ENCODE measurements around the gene GRWD1. TPM values are rescaled to one million over a fixed set of nuclear protein-coding genes. Genes with fewer than 3 reads are reported as not detected.

Gene GRWD1
- total and polyA plus RNA-seq, 2 of the 13 experiments (the other 11 are each of a cell fraction or from before 2014, with no cell fraction given): 10.8 to 46.6 TPM

GRCh38 chr19:48450863-48451262 lies 5.1 kb downstream of the GRWD1 start:
- H3K4me3 ChIP-seq (replicated peaks in 1 of 3; ENCODE audit: insufficient read depth in 1 of 3, low read depth in 2 of 3, low read length in 3 of 3): no peak overlapping the region
- H4K20me1 ChIP-seq (ENCODE audit: insufficient read depth, low read length): no peaks in the 10 kb centered on the region
- H3K9ac ChIP-seq (ENCODE audit: insufficient read depth, low read depth, low read length): no peak overlapping the region
- BruUV-seq (replicated peaks): no TSS peak
- ATAC-seq (no peak), FAIRE-seq (no peak), DNase-seq (ENCODE audit: low spot score) (no peak)
- H3K4me1 ChIP-seq (ENCODE audit: insufficient read depth, low read length): peaks cover 22% of the 10 kb centered on the region
- WGBS (ENCODE audit: low lambda C conversion rate): 100% methylated on average over 2 of the region's 15 CpGs
- H3K9me3 ChIP-seq (ENCODE audit: low read length): no peaks in the 10 kb centered on the region
- H3K36me3 ChIP-seq (replicated peaks in 1 of 2; ENCODE audit: control insufficient read depth in 1 of 2, insufficient read depth in 2 of 2, low read length in 2 of 2): peaks cover 27 to 72% of the 10 kb centered on the region in 2 experiments
- in situ Hi-C loops (cut with HindIII; ENCODE audit: extremely low pct_ligation_motif_present, low pct_unique_long_range_greater_than_20kb): no loop called here
- intact Hi-C loops (cut with micrococcal nuclease; ENCODE audit: unreplicated experiment): no loop called here
- H3K79me2 ChIP-seq (ENCODE audit: insufficient read depth, low read length): peaks cover 17% of the 10 kb centered on the region
- POLR2A ChIA-PET: no interaction called here
- H2AFZ ChIP-seq (ENCODE audit: low read length): no peak overlapping the region
- H3K27me3 ChIP-seq (ENCODE audit: control insufficient read depth in 1 of 2, insufficient read depth in 2 of 2, low read length in 2 of 2): no peaks in the 10 kb centered on the region; a peak in 1 of 5 replicates
- CTCF ChIA-PET (ENCODE audit: low intra/inter-chr PET ratio, low total read pairs): no interaction called here
- no peak overlapping the region for H3K27ac ChIP-seq (ENCODE audit: extremely low read length, insufficient read depth, low read length)
- H3K4me2 ChIP-seq (ENCODE audit: low read depth, low read length): no peak overlapping the region
- TF ChIP-seq ZZZ3 (CRISPR knock-in tag; IDR thresholded peaks at IDR 0.05; ENCODE audit: borderline replicate concordance): no peak
- TF ChIP-seq MTERF4 (CRISPR knock-in tag; IDR thresholded peaks at IDR 0.05): no peak
- no peak for TF ChIP-seq HMGXB4 (CRISPR knock-in tag; IDR thresholded peaks at IDR 0.05; ENCODE audit: borderline replicate concordance in 1 of 2, low read depth in 1 of 2)
- TF ChIP-seq ZC3H13 (CRISPR knock-in tag; IDR thresholded peaks at IDR 0.05): no peak

- in situ Hi-C loops (cut with HindIII; ENCODE audit: extremely low pct_ligation_motif_present, low pct_unique_long_range_greater_than_20kb) (no loop called here), intact Hi-C loops (cut with micrococcal nuclease; ENCODE audit: unreplicated experiment) (no loop called here)
- ATAC-seq (no peak), FAIRE-seq (no peak), DNase-seq (ENCODE audit: low spot score) (no peak)
- ChIA-PET CTCF (ENCODE audit: low intra/inter-chr PET ratio, low total read pairs) (no interaction called here), POLR2A (no interaction called here)
- no peaks in the 10 kb centered on the region; a peak in 1 of 5 replicates for H3K27me3 ChIP-seq (ENCODE audit: control insufficient read depth in 1 of 2, insufficient read depth in 2 of 2, low read length in 2 of 2)
- no peaks in the 10 kb centered on the region for H4K20me1 ChIP-seq (ENCODE audit: insufficient read depth, low read length)
- no peak overlapping the region for H3K4me3 ChIP-seq (replicated peaks in 1 of 3; ENCODE audit: insufficient read depth in 1 of 3, low read depth in 2 of 3, low read length in 3 of 3)
- peaks cover 10% of the 10 kb centered on the region for H3K79me2 ChIP-seq (ENCODE audit: insufficient read depth, low read length)
- H3K27ac ChIP-seq (ENCODE audit: extremely low read length, insufficient read depth, low read length): no peak overlapping the region
- no peaks in the 10 kb centered on the region for H3K9me3 ChIP-seq (ENCODE audit: low read length)
- 95% methylated on average over 10 of the region's 12 CpGs for WGBS (ENCODE audit: low lambda C conversion rate)
- BruUV-seq (replicated peaks): no TSS peak
- H3K4me1 ChIP-seq (ENCODE audit: insufficient read depth, low read length): peaks cover 19% of the 10 kb centered on the region
- H2AFZ ChIP-seq (ENCODE audit: low read length): no peak overlapping the region
- no peak overlapping the region for H3K4me2 ChIP-seq (ENCODE audit: low read depth, low read length)
- no peak overlapping the region for H3K9ac ChIP-seq (ENCODE audit: insufficient read depth, low read depth, low read length)
- no peak for TF ChIP-seq ZNF3 (CRISPR knock-in tag; IDR thresholded peaks at IDR 0.05)
- peak; percentile 66 for TF ChIP-seq ATF7 (IDR thresholded peaks at IDR 0.05)
- TF ChIP-seq ATF7 (CRISPR knock-in tag; IDR thresholded peaks at IDR 0.05): no peak
- H3K36me3 ChIP-seq (replicated peaks in 1 of 2; ENCODE audit: control insufficient read depth in 1 of 2, insufficient read depth in 2 of 2, low read length in 2 of 2): peaks cover 28 to 78% of the 10 kb centered on the region in 2 experiments
Measured at GRCh38 chr19:48451624-48452023, 5.8 kb downstream of the GRWD1 start.

Data from HepG2 (cell line).